Loucy (cell line): ENCODE measurements around the gene HUS1B.

Source experiments
- H2AFZ ChIP-seq: fragments of 200-600 bp; sonication (generic); 2 replicates; pipeline ENCODE4 v1.6.0; 2016; ENCODE audit warnings: antibody characterized with exemption, mild to moderate bottlenecking, low read length, moderate library complexity
- H3F3A ChIP-seq: fragments of 200-600 bp; 2 replicates; pipeline ENCODE4 v1.6.0; 2016; ENCODE audit warnings: antibody characterized with exemption, low read depth, mild to moderate bottlenecking
- H3K27me3 ChIP-seq: fragments of 200-600 bp; sonication (generic); 2 replicates; pipeline ENCODE4 v1.6.1; 2014; ENCODE audit warnings: low read length, mild to moderate bottlenecking; ENCODE audit not compliant: insufficient read depth, poor library complexity, severe bottlenecking
- H3K36me3 ChIP-seq: fragments of 200-600 bp; sonication (generic); 2 replicates; pipeline ENCODE4 v1.6.1; 2016; ENCODE audit warnings: low read length; ENCODE audit not compliant: insufficient read depth
- H3K4me1 ChIP-seq: fragments of 200-600 bp; sonication (generic); 2 replicates; pipeline ENCODE4 v1.5.1; 2014; ENCODE audit warnings: low read length, mild to moderate bottlenecking; ENCODE audit not compliant: insufficient read depth, poor library complexity, severe bottlenecking
- H3K4me2 ChIP-seq: fragments of 200-600 bp; sonication (generic); 2 replicates; pipeline ENCODE4 v1.6.0; 2014; ENCODE audit warnings: antibody characterized with exemption, low read length, low read depth, mild to moderate bottlenecking; ENCODE audit not compliant: poor library complexity, severe bottlenecking
- H3K4me3 ChIP-seq: fragments of 200-600 bp; sonication (generic); 2 replicates; pipeline ENCODE4 v1.5.1; 2014; ENCODE audit warnings: low read length, mild to moderate bottlenecking, mixed read lengths; ENCODE audit not compliant: poor library complexity, severe bottlenecking
- H3K79me2 ChIP-seq: fragments of 200-600 bp; sonication (generic); 2 replicates; pipeline ENCODE4 v1.6.1; 2014; ENCODE audit warnings: low read length; ENCODE audit not compliant: insufficient read depth
- H3K9ac ChIP-seq: fragments of 200-600 bp; sonication (generic); 2 replicates; pipeline ENCODE4 v1.6.0; 2014; ENCODE audit warnings: mild to moderate bottlenecking, low read depth, low read length, moderate library complexity; ENCODE audit not compliant: poor library complexity, severe bottlenecking
- H3K9me2 ChIP-seq: fragments of 200-600 bp; sonication (generic); replicated peaks from 2 replicates; pipeline ENCODE4 v1.6.1; 2016; ENCODE audit warnings: low read depth, low read length, mixed read lengths
- H3K9me3 ChIP-seq: fragments of 200-600 bp; sonication (generic); 2 replicates; pipeline ENCODE4 v1.6.1; 2014; ENCODE audit warnings: mild to moderate bottlenecking, antibody characterized with exemption, low read length, low read depth; ENCODE audit not compliant: insufficient read depth
- H4K20me1 ChIP-seq: fragments of 200-600 bp; sonication (generic); 2 replicates; pipeline ENCODE4 v1.6.0; 2014; ENCODE audit warnings: antibody characterized with exemption, low read length, mild to moderate bottlenecking; ENCODE audit not compliant: insufficient read depth, poor library complexity, severe bottlenecking
- EZH2phosphoT487 ChIP-seq: fragments of 200-600 bp; IDR thresholded peaks from 2 replicates; pipeline ENCODE4 v1.6.1; 2018; ENCODE audit warnings: antibody characterized with exemption, mild to moderate bottlenecking, moderate library complexity, borderline replicate concordance
- TF ChIP-seq, protein P1 (sequence below): fragments of 200-600 bp; sonication (generic); conservative IDR thresholded peaks from 2 replicates; pipeline ENCODE4 v1.5.1; 2014; ENCODE audit warnings: mild to moderate bottlenecking, antibody characterized with exemption, low read length

The HUS1B gene

DNA sequence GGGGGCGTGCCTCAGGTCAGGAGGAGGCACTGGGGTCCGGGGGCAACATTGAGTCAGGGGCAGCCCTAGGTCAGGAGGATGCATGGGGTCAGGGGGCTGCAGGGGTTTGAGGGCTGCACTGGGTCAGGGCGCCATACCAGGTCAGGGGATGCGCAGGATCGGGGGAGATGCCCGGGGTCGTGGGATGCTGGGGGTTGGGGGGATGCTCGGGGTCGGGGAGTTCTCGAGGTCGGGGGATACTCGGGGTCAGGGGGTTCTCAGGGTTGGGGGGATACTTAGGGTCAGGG, 36.8 kb upstream of the HUS1B start:
- no peaks in the 10 kb centered on the region for H3F3A ChIP-seq
- TF ChIP-seq, protein P1, sequence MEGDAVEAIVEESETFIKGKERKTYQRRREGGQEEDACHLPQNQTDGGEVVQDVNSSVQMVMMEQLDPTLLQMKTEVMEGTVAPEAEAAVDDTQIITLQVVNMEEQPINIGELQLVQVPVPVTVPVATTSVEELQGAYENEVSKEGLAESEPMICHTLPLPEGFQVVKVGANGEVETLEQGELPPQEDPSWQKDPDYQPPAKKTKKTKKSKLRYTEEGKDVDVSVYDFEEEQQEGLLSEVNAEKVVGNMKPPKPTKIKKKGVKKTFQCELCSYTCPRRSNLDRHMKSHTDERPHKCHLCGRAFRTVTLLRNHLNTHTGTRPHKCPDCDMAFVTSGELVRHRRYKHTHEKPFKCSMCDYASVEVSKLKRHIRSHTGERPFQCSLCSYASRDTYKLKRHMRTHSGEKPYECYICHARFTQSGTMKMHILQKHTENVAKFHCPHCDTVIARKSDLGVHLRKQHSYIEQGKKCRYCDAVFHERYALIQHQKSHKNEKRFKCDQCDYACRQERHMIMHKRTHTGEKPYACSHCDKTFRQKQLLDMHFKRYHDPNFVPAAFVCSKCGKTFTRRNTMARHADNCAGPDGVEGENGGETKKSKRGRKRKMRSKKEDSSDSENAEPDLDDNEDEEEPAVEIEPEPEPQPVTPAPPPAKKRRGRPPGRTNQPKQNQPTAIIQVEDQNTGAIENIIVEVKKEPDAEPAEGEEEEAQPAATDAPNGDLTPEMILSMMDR, result no peak; the same call in 1 of the 2 replicates
- TF ChIP-seq EZH2phosphoT487, result no peak
- peaks cover 19% of the 10 kb centered on the region for H4K20me1 ChIP-seq
- H3K9me2 ChIP-seq, result no peaks in the 10 kb centered on the region
- peak overlapping the region; percentile 83 for H3K9ac ChIP-seq
- no peaks in the 10 kb centered on the region for H3K27me3 ChIP-seq
- 0 out of 2 replicates have a peak overlapping the region, but pooled peaks have one; percentile 100 for H2AFZ ChIP-seq
- H3K4me1 ChIP-seq, result peaks cover 29% of the 10 kb centered on the region
- peak overlapping the region; percentile 89 for H3K4me2 ChIP-seq
- peak overlapping the region; percentile 98 for H3K4me3 ChIP-seq
- H3K79me2 ChIP-seq, result peaks cover 39% of the 10 kb centered on the region
- H3K36me3 ChIP-seq, result no peaks in the 10 kb centered on the region
- no peaks in the 10 kb centered on the region for H3K9me3 ChIP-seq

DNA sequence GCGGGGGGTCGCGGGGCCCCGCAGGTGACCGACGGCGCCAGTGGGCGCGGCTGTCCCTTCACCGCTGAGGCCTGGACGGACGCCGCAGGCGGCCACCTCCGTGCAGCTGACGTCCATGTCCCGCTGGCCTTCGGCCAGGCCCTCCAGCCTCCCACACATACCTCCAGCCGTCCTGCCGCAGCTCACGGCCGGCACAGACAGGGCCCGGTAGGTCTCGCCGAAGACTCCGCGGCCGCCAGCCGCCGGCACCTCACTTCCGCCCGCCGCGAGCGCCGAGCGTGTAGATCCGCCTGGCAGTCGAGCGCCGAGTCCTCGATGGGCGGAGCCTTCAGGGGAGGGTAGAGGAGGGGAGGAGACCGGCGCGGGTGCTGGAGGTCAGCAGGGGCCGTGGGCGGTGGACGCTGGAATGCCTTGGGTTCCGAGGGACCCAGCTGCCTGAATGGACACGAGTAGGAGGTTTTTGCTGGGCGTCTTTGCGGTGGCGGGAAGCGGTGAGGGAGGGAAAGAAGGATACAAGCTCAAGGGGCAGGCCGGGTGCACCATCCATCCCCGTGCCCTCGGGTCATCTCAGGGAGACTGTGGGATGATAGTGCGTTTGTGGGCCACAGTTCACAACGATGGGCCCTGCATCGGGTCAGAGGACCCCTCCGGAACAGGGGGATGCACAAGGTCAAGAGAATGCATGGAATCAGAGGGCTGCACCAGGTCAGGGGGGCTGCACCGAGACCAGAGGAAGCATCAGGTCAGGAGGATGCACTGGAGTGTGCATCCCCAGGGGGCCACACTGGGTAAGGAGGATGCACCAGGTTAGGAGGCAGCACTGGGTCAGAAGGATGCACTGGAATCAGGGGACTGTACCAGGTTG, 36.2 kb upstream of the HUS1B start, which contains the start of gene EXOC2:
TSS of gene EXOC2 (minus strand) at position 282 of the 865 bp plus-strand sequence. CDS start 55,321 bp downstream, outside the sequence.
- H3K4me2 ChIP-seq, result peak within 1 kb of the TSS; percentile 97
- no peaks in the 10 kb centered on the region for H3F3A ChIP-seq
- H2AFZ ChIP-seq, result peak within 1 kb of the TSS; percentile 100
- TF ChIP-seq, protein P1, result peak; percentile 55
- TF ChIP-seq EZH2phosphoT487, result no peak
- no peaks in the 10 kb centered on the region for H3K36me3 ChIP-seq
- no peaks in the 10 kb centered on the region for H3K9me3 ChIP-seq
- peak within 1 kb of the TSS; percentile 98 for H3K4me3 ChIP-seq
- H4K20me1 ChIP-seq, result peaks cover 19% of the 10 kb centered on the region
- H3K9ac ChIP-seq, result peak within 1 kb of the TSS; percentile 83
- H3K4me1 ChIP-seq, result peaks cover 35% of the 10 kb centered on the region
- no peaks in the 10 kb centered on the region for H3K9me2 ChIP-seq
- no peaks in the 10 kb centered on the region for H3K27me3 ChIP-seq
- peaks cover 45% of the 10 kb centered on the region for H3K79me2 ChIP-seq

DNA sequence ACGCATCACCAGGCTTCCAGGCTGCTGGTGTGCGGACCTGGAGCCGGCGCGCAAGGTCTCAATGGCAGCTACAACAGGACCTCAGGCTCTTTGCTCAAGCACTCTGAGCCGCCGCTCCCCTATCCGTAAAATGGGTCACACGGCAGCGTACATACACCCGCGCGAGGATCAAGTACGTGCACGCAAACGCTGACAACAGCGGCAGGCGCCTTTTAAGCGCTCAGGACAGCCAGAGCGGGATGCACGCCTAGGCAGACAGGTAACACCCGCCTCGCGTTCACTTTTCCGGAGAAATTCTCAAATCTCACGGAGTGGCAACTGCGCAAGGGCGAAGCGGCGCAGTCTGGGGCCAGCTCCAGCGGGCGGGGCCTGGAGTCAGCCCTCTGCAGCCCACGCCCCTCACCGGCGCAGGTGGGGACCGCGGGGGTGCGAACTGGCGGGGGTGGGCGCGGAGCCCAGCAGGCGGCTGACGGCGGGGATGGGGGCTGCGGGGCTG, 35.5 kb upstream of the HUS1B start:
- Histone ChIP-seq H3K4me2 (peak overlapping the region; percentile 97), H3F3A (no peaks in the 10 kb centered on the region), H3K9ac (peak overlapping the region; percentile 83), H3K36me3 (no peaks in the 10 kb centered on the region), H4K20me1 (peaks cover 19% of the 10 kb centered on the region), H3K9me3 (no peaks in the 10 kb centered on the region), H2AFZ (peak overlapping the region; percentile 100), H3K4me3 (peak overlapping the region; percentile 98), H3K79me2 (peaks cover 52% of the 10 kb centered on the region), H3K9me2 (no peaks in the 10 kb centered on the region), H3K27me3 (no peaks in the 10 kb centered on the region), H3K4me1 (peaks cover 35% of the 10 kb centered on the region)
- TF ChIP-seq EZH2phosphoT487, result no peak
- TF ChIP-seq, protein P1, result no peak
